KBM-7 (cell line): ENCODE results near the gene PLD1.
"Not testable (repeated sequence)": the region's sequence is repeated elsewhere in the genome, so short reads cannot be mapped to it uniquely, and the experiment has no call there.

Experiments used
- DNase-seq: peaks from one replicate; pipeline ENCODE4 v3.0.0-alpha.2; 2015
- in situ Hi-C: fragments of 300-500 bp; cut with MboI; formaldehyde crosslinking; loops from 2 replicates; pipeline ENCODE4 v1.14.3; 2020; ENCODE audit warnings: low sequenced_read_pairs, low pct_unique_long_range_greater_than_20kb, mixed read lengths

PLD1 gene

DNA sequence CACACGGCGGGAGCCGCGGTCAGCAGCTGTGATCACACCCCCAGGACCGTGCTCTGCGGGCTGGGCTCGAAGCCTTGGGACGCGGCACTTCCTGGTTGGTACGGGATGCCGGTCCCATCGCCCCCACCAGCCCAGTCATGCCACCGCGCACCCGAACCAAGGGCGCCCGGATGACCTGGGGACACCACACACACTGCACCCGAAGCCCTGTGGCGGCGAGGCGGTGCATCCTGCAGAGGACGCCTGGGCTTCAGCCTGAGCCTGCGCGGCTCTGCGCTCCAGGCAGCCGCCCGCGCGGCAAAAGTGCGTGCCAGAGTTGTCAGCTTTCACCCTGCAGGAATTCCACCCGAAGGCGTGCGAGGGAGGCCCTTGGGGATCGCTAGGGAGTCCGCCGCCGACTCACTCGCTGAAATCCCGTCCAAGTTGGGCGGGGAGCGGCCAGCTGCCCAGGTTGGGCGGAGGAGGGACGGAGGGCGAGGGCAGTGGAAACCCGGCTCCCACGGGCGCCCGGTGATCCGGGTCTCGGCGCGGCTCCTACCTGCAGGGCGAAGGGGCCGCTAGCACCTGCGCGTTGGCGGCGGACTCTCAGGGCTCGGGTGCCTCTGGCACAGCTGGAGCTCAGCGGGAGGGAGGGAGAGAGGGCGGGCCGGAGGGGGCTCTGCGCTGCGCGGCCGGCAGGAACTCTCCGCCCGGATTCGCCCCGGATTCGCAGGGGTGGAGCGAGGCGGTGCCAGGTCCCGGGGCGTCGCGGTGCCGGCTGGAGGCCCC lies at the start of gene PLD1:
Gene PLD1, minus strand, starts transcription at position 623 of the 768 bp plus-strand sequence. CDS start 72,432 bp downstream, outside the sequence.
- peak; percentile 67 for DNase-seq
- in situ Hi-C loops, result no loop called here

GRCh38 chr3:171858770-171859169 lies 48.5 kb upstream of the PLD1 start:
- DNase-seq, in situ Hi-C loops: not testable (repeated sequence)

GRCh38 chr3:171854649-171855305 lies 44.5 kb upstream of the PLD1 start:
- peak; percentile 35 for DNase-seq
- in situ Hi-C loops, result no loop called here

DNA sequence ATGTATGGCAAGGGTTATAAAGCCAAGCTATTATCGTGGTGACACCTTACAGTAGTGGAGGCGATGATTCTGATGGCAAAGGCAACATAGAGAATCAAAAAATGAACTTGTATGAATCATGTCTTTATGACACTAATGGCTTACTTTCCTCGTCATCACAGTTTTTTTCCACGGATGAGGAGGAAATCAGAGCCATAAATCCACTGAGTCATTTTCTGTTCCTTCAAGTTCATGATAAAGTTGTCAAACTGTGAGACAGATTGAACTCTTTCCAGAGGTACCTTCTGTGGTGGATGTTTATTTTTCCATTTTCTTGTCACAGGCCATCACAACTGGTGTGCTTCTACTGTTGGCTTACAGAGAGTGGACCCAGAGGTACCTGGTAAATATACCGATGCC lies 41.4 kb upstream of the PLD1 start:
- in situ Hi-C loops, result no loop called here
- DNase-seq, result no peak

GRCh38 chr3:171850960-171851659 lies 40.8 kb upstream of the PLD1 start:
- peak; percentile 63 for DNase-seq
- in situ Hi-C loops, result no loop called here

GRCh38 chr3:171850320-171850959 lies 40.2 kb upstream of the PLD1 start:
- no peak for DNase-seq
- in situ Hi-C loops, result no loop called here

DNA sequence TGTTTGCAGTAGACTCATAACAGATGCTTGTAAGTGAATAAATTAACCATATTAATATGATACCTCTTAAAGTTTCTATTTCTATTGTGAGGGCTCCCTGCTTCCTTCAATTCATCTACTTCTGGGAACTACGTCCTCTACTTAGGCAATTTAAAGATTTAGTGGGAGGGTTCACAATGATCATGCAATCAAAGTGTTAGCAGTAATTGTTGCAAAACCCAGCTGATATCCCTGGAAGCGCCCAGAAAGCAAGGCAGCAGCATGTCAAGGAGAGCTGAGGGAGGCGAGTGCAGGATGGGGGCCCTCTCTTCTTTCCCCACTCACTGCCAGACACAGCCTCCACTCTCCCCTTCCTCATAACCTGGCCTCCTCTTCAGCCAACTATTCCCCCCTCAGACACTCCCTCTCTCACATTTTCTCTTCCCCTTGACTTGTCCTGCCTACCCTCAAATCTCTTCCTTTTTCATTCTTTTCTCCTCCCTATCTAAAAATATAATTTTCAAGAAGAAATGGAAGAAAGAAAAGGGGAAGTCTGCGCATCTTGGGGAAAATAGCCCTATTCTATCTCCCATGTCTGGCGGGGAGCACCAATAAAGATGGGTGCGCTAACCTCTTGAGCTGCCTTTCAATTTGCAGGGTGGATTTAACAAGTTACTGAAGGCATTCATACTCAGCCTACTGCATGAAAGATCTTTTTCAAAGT lies 39.5 kb upstream of the PLD1 start:
- in situ Hi-C loops, result no loop called here
- DNase-seq, result peak; percentile 37

DNA sequence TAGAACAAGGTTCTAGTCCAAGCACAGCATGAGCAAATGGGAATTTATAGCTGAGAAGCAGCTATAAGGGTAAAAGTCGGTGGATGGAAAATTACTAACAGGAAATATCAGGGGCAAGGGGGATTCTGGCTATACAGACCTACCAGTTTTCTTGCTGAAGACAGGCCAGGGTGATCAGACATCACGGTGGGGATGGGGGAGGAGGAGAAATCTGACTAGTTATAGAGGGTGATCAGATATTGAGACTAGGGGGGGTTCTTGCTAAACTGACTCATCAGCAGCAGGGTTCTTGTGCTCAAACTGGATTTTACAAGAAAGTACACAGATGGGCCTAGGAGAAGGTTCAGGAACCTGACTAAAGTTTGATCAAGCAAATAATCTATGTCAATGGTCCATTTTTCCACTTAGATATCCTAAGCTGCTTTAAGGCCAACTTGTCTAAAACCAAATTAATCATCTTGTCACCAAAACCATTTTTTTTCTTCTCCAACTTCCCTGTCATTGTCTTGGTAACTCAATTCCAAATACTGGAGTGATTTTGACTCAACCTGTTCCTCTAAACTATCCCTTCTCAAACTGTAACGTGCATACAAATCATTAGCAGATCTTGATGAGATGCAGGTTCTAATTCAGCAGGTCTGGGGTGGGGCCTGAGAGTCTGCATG lies 37.4 kb upstream of the PLD1 start:
- DNase-seq, result no peak
- in situ Hi-C loops, result no loop called here

DNA sequence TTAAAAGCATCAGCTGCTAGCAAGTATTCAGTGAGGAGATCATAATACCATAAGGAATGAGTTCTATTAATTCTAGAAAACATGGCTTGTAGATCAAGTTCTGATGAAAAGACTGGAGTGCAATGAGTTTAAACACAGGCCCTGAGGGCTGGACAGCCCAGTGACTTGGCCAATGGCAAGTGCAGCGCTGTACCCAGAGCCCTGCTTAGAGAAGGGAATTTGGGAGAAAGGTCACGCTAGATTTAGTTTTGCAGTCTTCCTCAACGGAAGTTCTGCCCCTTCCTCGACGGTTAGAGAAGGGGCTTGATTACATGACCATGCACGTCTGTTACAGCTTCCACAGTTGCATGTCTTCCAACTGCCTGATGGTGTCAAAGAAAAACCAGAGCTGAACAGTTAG lies 36.9 kb upstream of the PLD1 start:
- in situ Hi-C loops, result no loop called here
- no peak for DNase-seq

- in situ Hi-C loops, result no loop called here
- DNase-seq, result no peak
Measured at GRCh38 chr3:171846597-171846996, 36.3 kb upstream of the PLD1 start.

GRCh38 chr3:171845481-171846284 lies 35.4 kb upstream of the PLD1 start:
- in situ Hi-C loops, result no loop called here
- no peak for DNase-seq

DNA sequence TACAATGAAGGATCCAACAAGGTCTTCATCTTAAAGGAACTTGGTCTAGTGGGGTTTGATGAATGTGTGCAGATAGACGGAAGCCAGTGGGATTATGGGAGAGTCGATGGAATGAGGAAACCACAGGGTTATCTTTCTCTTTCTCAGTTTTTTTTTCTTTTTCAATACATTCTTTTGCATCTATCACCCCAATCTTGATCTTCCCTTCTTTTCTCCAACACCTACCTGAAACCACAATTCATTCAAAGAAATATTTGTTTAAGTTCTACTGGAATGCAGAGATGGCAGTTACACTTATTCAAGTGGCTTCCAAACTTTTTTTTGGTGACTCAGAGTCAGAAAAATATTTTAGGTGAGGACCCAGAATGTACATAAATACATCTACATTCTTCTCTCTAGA lies 34.6 kb upstream of the PLD1 start:
- no peak for DNase-seq
- in situ Hi-C loops, result no loop called here

DNA sequence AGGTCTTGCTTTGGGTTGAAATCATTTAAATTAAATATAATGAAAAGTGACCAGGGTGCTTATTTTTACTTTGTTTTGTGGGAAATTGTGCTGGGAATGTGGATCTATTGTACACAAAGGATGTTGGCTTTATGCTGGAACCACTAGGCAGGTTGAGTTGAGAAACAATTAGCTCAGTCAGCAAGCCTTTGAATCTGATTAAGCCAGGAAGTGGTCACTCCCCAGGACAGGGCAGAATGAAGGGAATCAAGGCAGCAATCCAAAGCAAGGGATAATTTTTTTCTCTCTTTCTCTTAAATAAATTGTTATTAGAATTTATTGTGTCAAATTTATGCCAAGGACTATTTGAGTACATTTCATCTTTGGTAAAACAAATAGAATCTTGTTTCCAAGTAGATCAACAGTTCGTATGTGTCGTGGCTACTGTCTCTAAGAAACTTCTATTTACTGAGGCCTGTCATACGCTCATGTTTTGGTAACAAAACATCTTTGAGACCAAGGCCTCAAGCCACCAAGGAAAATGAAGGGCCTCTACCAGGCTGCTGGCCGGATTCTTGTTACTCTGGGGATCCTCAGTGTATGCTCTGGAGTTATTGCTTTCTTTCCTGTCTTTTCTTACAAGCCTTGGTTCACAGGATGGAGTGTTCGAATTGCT lies 32.7 kb upstream of the PLD1 start, which contains the start of gene TMEM212:
Gene TMEM212, plus strand, starts transcription at position 486 of the 655 bp plus-strand sequence. Its CDS starts 35 bp downstream, at position 521.
- no peak for DNase-seq
- in situ Hi-C loops, result no loop called here

- in situ Hi-C loops, result no loop called here
- no peak for DNase-seq
Measured at GRCh38 chr3:171841620-171842000, 31.3 kb upstream of the PLD1 start.

DNA sequence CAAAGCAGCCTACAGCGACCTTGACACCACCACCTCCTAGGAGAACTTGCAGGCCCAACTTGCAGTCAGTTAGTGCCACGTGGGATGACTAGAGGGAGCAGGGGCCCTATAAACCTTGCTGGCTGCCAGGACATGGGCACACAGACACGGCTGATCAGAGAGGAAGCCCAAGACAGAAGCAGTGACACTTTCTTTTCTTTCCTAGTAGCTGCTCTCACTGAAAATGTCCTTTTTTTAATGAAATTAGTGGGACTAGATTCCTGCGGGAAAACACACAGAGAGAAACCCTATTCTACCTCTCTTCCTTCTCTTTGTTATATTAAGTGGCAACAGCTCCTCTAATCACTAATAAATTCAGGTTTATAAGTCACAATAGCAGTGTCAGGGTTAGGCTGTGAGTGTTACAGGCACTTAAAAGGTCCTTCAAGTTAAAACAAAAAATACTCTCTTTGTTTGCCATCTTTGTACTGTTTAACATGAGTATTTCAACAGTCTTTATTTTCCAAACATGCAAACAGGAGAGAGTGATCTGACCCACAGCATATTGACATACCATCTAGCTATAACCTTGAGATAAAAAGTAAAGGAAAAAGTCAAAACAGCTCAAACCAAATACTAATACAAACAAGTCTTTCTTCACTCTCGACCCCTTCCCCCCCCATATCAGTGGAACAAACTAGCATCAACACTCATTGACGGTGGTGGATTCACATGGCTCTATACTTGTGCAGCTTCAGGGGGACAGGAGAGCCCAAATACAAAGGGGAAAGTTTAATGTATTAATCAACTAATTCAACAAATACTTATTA lies 30.7 kb upstream of the PLD1 start:
- in situ Hi-C loops, result no loop called here
- DNase-seq, result no peak

- no peak for DNase-seq
- in situ Hi-C loops, result no loop called here
Measured at GRCh38 chr3:171840445-171840810, 30.1 kb upstream of the PLD1 start.

GRCh38 chr3:171839270-171839669 lies 29.0 kb upstream of the PLD1 start:
- in situ Hi-C loops, result no loop called here
- DNase-seq, result no peak
